GM21367 (cell line): ENCODE data around the gene RTP3.
"Not testable (repeated sequence)": the region's sequence is repeated elsewhere in the genome, so short reads cannot be mapped to it uniquely, and the experiment has no call there.

Experiments used
- ATAC-seq: cut with Tn5 transposase; IDR thresholded peaks from one replicate; pipeline ENCODE4 v1.9.1; 2021; ENCODE audit not compliant: unreplicated experiment

Gene RTP3

GRCh38 chr3:46517016-46517783 lies 19.4 kb downstream of the RTP3 start:
- ATAC-seq: no peak

GRCh38 chr3:46517784-46518181 lies 20.0 kb downstream of the RTP3 start:
- ATAC-seq: no peak

DNA sequence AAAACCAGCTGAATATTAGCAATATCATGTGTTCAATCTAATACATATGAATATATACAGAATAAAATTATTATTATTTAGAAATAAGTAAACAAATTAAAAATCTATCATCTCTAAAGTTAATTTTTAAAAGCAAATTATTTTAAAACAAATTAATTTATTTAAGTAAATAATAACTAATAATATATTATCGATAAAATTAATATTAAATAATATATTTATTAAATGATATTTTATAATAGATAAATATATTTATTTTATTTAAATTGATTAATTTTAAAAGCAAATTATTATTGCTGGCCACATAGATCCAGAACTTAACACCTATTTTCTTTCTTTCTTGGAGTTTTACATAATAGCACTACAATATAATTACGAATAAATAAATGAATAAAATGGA lies 22.2 kb downstream of the RTP3 start:
- ATAC-seq: no peak

DNA sequence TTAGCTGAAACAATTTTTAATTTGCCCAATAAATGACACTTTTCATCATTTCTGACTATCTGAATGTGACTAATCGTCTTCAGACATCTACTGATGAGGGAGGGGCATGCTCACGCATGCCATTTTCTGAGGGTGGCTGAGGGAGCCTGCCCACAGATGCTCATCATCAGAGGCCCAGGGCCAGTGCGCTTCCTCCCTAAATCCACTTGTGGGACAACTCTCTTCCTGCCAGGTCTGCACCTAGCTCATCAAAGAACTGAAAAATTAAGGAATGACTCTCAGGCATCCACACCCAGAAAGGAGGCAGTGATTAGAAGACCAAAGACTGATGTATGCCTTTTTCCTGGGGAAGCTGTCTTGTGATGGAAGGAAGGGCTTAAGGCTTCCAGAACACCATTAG lies 22.8 kb downstream of the RTP3 start:
- no peak for ATAC-seq

GRCh38 chr3:46521096-46521495 lies 23.3 kb downstream of the RTP3 start:
- ATAC-seq: no peak

- not testable (repeated sequence) for ATAC-seq
These were observed 24.4 kb downstream of the RTP3 start for GRCh38 chr3:46522201-46522600.

GRCh38 chr3:46523556-46523955 lies 25.8 kb downstream of the RTP3 start:
- no peak for ATAC-seq

- no peak for ATAC-seq
These were observed 26.2 kb downstream of the RTP3 start for GRCh38 chr3:46524008-46524407.

- no peak for ATAC-seq
These were observed 27.1 kb downstream of the RTP3 start for GRCh38 chr3:46524832-46525231.

DNA sequence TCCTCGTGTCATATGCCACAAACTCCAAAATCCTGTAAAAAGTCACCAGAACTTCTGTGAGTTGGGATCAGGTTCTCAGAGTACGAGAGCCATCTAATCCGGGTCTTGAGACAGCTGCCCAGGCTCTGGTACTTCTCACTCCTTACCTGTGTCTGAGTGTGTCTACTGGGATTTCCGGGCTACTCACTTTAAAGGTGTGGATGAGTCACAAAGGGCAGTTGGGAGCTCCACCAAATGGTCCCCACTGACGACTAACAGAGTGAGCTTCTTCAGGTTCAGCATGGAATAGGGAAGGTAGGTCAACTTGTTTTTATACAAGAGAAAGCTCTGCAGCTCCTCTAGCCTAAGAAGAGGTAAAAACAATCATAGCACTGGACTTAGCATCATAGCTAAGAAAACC lies 29.5 kb downstream of the RTP3 start:
- no peak for ATAC-seq

- no peak for ATAC-seq
These were observed 35.3 kb downstream of the RTP3 start for GRCh38 chr3:46533091-46533490.

DNA sequence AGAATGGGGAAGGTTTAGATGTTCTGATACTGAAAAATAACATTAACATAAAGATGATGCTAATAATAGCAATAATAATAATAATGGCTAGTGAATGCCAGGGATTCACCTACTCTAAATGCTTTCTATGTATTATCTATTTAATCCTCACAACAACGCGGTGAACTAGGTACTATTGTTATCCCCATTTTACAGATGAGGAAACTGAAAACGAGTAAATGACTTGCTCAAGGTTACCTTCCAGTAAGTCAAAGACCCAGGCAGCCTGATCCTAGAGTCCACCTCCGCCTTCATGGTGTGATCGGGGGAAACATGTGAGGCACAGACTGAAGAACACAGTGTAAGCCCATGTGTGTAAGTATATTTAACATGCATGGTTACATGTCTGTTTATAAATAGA lies 38.0 kb downstream of the RTP3 start:
- ATAC-seq: no peak

DNA sequence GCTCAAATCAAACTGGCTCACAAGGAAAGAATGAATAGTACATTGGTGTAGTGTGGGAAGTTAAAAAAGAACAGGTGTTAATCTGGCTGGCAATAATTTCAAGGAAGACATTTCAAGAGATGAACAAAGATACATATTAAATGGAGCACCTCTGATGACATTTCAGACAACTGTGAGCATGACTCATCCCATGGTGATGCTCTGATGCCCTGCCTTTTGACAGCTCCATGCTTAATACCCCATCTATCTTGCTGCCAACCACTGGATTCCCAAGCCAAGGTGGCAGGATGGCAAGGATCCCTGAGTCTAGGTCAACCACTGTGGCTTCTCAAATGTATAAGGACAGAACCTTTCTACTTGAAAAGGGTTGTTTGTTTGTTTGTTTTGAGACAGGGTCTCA lies 39.0 kb downstream of the RTP3 start:
- no peak for ATAC-seq

GRCh38 chr3:46537316-46537715 lies 39.5 kb downstream of the RTP3 start:
- ATAC-seq: no peak

DNA sequence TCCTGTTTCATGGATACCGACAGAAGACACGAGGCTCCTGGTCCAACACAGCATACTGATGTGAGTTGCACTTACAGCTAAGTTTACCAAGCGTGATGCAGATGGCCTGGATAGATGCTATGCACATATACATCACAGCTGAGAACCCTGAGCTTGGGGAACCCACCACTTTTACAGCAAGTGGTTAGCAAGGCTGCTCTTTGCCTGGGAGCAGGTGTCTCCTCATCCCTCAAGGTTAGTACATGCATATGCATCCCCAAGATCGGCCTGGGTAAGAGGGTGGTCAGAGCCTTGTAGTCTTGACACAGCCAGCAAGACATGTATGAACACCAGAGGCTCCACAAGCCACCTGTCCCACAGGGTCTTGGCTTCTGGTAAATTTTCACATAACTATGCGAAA lies 40.0 kb downstream of the RTP3 start:
- ATAC-seq: no peak

DNA sequence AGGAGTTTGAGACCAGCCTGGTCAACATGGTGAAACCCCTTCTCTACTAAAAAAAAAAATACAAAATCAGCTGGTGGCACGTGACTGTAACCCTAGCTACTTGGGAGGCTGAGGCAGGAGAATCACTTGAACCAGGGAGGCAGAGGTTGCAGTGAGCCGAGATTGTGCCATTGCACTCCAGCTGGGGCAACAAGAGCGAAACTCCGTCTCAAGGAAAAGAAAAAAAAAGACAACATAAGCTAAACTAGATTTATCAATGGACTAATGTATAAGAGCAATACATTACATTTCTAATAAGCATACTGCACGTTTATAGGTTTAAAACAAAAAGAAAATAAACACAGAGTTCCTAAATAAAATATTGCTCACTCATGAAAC lies 40.6 kb downstream of the RTP3 start:
- not testable (repeated sequence) for ATAC-seq

GRCh38 chr3:46538803-46539442 lies 41.1 kb downstream of the RTP3 start:
- ATAC-seq: peak; percentile 69

DNA sequence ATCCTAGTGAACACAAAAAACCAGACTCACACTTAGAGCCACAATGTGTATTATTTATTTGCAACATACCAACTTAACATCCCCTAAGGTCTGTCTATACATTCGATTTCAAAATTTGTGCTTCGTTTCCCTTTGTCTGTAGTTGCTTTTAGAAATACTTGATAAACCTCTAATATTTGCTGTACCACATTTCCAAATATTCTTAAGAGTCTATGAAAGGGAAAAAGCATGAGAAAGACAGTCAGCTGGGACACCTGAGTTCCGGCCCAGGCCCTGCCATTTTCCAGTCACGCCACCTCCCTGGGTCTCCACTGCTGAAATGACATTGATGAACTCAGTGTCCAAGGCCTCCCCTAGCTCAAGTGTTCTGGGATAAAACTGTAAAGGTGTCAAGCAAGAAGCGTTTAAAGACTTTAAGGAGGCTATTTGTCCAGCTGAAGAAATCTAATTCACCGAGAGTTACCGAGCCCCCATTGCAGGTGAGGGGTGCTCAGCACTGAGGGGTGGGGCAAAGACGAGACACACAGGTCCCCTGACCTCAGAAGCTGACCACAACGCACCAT lies 41.7 kb downstream of the RTP3 start:
- ATAC-seq: no peak

DNA sequence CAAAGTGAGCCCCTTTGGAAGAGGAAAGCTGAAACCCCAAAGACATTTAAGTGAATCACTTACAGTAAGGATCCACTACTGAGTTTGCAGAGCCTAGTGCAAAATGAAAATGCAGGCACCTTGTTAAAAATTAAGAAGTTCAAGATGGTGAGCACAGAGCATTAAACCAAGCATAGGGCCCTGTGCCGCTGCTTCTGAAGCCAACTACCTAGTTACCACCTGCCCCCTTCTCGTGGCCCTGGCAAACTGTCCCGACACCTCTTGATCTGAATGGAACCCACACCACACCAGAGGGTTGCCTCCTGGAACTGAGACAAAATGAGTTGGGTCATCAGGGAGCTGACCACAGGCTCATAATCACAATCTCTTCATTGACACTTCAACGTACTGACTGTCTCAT lies 42.8 kb downstream of the RTP3 start:
- ATAC-seq: no peak

DNA sequence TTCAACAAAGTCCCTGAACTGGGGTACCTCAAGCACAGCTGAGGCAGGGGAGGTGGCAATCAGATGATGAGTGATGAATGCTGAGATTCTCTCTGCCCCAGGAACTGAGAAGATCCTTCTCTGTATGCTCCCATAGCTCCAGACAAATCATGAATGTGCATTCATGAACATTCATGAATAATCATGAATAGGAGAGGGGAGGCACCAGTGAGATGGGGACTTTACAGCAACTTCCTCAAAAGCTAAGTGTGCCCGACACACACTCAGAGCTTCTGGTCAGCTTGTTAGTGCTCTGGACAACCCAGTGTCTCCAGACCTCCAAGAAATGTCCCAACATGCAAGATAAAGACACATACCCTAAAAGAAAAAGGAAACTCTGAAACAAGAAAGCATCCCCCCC lies 44.1 kb downstream of the RTP3 start:
- ATAC-seq: no peak

DNA sequence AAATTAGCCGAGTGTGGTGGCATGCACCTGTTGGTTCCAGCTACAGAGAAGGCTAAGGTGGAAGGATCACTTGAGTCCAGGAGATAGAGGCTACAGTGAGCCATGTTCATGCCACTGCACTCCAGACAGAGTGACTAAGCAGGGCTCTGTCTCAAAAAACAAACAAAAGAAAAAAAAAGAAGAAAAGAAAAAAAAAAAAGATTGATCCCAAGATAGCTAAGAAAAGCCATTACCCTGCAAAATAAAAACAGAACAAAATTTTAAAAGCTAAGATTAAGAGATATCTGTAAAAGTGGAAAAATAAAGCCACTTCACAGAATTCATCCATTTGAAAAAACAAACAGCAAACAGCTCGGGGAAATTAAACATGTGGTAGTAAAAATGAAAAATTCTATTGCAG lies 44.6 kb downstream of the RTP3 start:
- ATAC-seq: no peak

- ATAC-seq: no peak
These were observed 45.0 kb downstream of the RTP3 start for GRCh38 chr3:46542801-46543201.
